Raji (cell line): Measurements from ENCODE around the gene ITPK1.

Source experiments
- POLR2A ChIP-seq: IDR thresholded peaks from 2 replicates; pipeline ENCODE4 v1.6.1; 2011; ENCODE audit warnings: low read depth, low read length, control low read depth; ENCODE audit not compliant: insufficient read depth

Gene ITPK1

GRCh38 chr14:92982956-92983355, 132.8 kb downstream of the ITPK1 start:
- TF ChIP-seq POLR2A = no peak

GRCh38 chr14:92981726-92982125, 134.0 kb downstream of the ITPK1 start:
- TF ChIP-seq POLR2A = no peak

DNA sequence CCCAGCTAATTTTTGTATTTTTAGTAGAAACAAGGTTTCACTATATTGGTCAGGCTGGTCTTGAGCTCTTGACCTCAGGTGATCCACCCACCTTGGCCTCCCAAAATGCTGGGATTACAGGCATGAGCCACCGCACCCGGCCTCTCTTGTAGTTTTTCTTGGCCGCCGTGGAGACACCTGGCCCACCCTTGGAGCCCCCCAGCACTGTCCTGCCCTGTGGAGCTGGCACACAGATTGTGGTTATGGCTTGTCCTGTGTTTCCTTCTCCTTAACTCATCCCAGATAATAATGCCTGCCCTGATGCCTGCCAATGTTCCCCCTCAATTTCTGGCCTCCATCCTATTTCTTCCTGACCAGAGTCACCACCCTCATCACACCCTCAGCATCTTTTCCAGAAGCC, 134.9 kb downstream of the ITPK1 start:
- TF ChIP-seq POLR2A = no peak

DNA sequence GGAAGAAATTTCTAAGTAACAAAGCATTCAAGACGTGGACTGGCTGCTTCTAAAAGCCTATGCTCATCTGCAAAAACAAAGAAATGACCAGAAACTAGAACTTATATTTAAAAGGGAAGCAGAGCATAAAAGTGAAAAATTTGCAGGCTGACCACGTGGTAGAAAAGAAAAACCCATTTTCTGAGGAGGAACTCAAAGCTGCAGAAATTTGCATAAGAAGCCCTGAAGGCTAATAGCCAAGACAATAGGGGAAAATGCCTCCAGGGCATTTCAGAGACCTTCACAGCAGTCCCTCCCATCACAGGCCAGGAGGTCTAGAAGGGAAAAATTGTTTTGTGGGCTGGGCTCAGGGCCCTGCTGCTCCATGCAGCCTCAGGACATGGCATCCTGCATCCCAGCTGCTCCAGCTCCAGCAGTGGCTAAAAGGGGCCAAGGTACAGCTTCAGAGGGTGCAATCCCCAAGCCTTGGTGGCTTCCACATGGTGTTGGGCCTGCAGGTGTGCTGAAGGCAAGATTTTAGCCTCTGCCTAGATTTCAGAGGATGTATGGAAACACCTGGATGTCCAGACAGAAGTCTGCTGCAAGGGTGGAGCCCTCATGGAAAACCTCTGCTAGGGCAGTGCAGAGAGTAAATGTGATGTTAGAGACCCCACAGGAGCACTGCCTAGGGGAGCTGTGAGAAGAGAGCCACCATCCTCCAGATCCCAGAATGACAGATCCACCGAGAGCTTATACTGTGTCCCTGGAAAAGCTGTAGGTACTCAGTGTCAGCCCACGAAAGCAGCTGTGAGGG, 137.3 kb downstream of the ITPK1 start:
- TF ChIP-seq POLR2A = no peak

DNA sequence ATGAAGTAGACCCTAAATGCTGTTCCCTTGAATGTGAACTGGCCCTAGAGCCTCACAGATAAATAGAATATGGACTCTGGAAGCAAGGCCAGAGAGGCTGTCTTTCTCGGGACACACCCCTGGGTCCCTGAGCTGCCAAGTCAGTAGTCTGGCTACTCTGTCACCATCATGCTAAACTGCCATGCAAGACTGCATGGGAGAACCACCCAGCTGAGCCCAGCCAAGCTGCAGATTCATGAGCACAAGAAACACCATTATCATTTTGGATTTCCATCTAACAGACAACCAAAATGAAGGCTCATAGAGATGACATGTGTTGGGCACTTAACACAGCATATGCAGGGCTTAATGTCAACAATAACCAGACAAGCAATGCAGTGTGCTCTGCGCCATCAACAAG, 139.5 kb downstream of the ITPK1 start:
- no peak for TF ChIP-seq POLR2A

- TF ChIP-seq POLR2A = no peak
These were observed 141.0 kb downstream of the ITPK1 start for GRCh38 chr14:92974541-92975345.

DNA sequence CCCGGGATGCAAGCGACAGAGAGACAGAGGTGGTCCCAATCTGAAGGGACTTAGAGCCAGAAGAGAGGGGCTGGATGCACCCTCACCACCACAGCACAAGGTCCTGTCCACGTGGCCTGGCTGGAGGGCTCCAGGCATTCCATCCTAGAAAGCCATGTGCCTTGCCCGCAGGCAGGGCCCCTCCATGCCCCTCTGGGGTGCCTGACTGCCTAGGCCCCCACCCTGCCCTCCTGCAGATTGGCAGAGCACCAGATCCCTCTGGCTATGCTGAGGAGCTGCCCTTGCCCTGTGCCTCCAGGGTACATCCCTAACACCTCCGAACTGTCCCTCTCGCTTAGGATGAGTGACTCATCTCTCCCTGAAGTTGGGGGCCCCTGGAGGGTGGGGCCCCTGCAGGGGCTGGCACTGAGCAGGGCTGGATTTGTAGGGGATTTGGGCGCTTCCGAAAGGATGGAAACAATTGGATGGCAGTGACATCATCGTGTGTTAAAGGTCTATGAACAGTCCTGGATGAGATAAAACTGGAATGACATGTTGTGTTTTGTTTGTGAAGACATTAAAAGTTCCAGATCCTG, 141.8 kb downstream of the ITPK1 start:
- no peak for TF ChIP-seq POLR2A

DNA sequence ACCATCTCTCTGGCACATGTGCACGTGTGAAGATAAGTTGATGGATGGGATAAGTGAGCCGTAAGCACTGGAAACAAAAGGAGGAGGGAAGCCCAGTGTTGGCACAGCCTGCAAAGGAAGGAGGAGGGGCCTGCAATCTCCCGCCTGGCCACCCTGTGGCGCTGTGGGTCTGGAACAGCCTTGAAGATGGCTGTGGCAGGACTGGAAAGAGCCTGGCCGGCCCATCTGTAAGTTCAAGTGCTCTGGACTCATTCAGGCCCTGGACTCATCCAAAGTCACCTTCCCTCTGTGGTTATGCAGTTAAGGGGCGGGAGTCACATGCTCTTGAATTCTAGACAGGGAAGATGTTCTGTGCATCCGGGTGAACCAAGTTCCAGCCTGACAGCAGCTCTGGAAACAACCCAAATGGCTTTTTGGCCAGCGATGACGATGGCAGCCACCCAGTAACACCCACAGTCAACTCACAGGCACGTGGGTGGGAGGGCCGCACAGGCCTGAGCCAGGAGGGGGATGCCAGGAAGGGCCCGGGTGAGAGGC, 142.4 kb downstream of the ITPK1 start:
- TF ChIP-seq POLR2A = no peak

DNA sequence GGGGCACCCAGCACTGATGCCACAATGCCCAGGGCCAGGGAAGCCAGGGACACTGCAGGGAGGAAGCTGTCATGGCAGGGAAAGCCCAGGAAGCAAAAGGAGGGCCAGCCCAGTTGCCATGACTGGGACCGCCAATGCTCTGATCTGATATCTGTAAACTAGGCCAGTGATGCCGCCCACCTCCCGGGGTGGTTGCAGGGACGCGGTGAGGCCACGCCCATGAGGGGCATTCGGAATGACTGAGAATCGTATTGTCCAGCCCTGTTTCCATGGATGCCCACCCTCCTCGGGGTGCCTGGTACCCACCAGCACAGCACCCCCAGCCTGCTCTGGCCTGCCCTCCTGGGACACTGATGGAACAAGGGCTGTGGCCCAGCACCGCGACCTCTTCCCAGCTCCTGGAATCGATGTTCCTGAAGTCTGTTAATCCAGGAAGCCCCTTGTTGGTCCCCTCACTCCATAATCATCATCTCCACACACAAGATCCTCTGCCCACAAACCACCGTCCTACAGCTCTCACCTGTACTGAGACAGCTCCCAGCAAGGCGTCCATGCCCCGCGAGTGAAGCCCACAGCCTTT, 144.0 kb downstream of the ITPK1 start:
- TF ChIP-seq POLR2A = no peak

GRCh38 chr14:92970271-92970670, 145.5 kb downstream of the ITPK1 start:
- TF ChIP-seq POLR2A = no peak

GRCh38 chr14:92969871-92970270, 145.9 kb downstream of the ITPK1 start:
- no peak for TF ChIP-seq POLR2A

DNA sequence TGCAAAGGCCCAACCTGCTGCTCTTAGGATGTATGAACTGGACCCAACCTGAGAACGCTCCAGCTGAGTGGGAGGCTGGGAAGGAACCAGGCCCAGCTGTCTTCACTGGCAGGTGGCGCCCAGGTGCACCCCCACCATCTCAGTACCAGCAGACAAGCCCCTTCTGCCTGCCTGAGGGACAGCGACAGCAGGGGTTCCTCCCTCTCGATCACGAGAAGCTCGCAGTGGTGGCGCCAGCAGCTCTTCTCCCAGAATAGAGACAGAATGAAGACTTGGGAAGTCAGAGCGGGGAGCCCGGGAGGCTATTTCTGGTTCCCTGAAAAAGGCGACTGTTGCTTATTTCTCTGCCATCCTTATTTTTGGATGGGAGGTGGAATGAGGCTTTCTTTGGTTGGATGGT, 146.3 kb downstream of the ITPK1 start:
- no peak for TF ChIP-seq POLR2A

- TF ChIP-seq POLR2A = no peak
These were observed 147.3 kb downstream of the ITPK1 start for GRCh38 chr14:92968291-92969020.

DNA sequence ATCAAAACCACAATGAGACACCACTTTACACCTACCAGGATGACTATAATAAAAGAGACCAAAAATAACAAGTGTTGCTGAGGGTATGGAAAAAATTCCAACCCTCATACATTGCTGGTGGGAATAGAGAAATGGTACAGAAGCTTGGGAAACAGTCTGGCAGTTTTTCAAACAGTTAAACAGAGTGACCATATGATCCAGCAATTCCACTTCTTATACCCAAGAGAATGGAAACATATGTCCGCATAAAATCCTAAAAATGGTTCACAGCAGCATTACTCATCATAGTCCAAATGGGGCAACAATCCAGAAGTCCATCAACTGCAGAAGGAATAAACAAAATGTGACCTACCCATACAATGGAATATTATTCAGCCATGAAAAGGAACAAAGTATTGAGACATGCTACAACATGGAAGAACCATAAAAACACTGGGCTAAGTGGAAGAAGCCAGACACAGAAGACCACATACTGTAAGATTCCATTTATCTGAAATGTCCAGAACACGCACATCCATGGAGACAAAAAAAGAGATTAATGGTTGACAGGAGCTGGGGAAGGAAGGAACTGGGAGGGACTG, 148.3 kb downstream of the ITPK1 start:
- TF ChIP-seq POLR2A = no peak

GRCh38 chr14:92965281-92965680, 150.4 kb downstream of the ITPK1 start:
- no peak for TF ChIP-seq POLR2A
